AG10803 (cell line): ENCODE measurements around the gene PGGHG.

Experiments used
- DNase-seq: peaks from one replicate; pipeline ENCODE4 v3.0.0; 2010; ENCODE audit warnings: low read depth
- H3K4me3 ChIP-seq: 2 replicates; pipeline ENCODE4 v1.5.1; 2011; ENCODE audit warnings: mild to moderate bottlenecking, low read length, control low read depth
- CTCF ChIP-seq: conservative IDR thresholded peaks from 2 replicates; pipeline ENCODE4 v1.5.1; 2011; ENCODE audit warnings: mild to moderate bottlenecking, low read length, control low read depth, inconsistent platforms

Gene PGGHG

GRCh38 chr11:335779-336658 is 47.1 kb downstream of the PGGHG start:
- no peak overlapping the region for H3K4me3 ChIP-seq
- no peak for DNase-seq
- no peak for TF ChIP-seq CTCF

GRCh38 chr11:336659-337198 is 47.8 kb downstream of the PGGHG start:
- H3K4me3 ChIP-seq, result no peak overlapping the region
- TF ChIP-seq CTCF, result no peak
- DNase-seq, result no peak

GRCh38 chr11:337711-338110 is 48.8 kb downstream of the PGGHG start:
- DNase-seq, result no peak
- no peak for TF ChIP-seq CTCF
- no peak overlapping the region for H3K4me3 ChIP-seq

GRCh38 chr11:339963-340362 is 51.0 kb downstream of the PGGHG start:
- no peak overlapping the region for H3K4me3 ChIP-seq
- TF ChIP-seq CTCF, result no peak
- no peak for DNase-seq

- TF ChIP-seq CTCF, result no peak
- no peak for DNase-seq
- no peak overlapping the region for H3K4me3 ChIP-seq
These were observed 51.9 kb downstream of the PGGHG start for GRCh38 chr11:340539-341512.

GRCh38 chr11:342328-342727 is 53.4 kb downstream of the PGGHG start:
- H3K4me3 ChIP-seq, result no peak overlapping the region
- no peak for DNase-seq
- TF ChIP-seq CTCF, result no peak
